GM12892 (cell line): ENCODE measurements around the gene NT5DC1.

Source experiments
- POLR2A ChIP-seq: IDR thresholded peaks from 2 replicates; pipeline ENCODE4 v1.6.1; 2011; ENCODE audit warnings: low read depth, low read length, control low read depth
- POLR2AphosphoS5 ChIP-seq: IDR thresholded peaks from 2 replicates; pipeline ENCODE4 v1.6.1; 2011; ENCODE audit warnings: low read depth, low read length, control low read depth
- TAF1 ChIP-seq: IDR thresholded peaks from 2 replicates; pipeline ENCODE4 v1.6.1; 2011; ENCODE audit warnings: low read depth, mild to moderate bottlenecking, control low read depth, low read length, borderline replicate concordance

GRCh38 chr6:116221911-116222310 lies 121.3 kb downstream of the NT5DC1 start:
- TF ChIP-seq POLR2A = no peak
- TF ChIP-seq POLR2AphosphoS5 = no peak
- TF ChIP-seq TAF1 = no peak
